KMS-11 (cell line): Measurements from ENCODE around the gene ARHGEF3.

Experiments used
- H2AFZ ChIP-seq: fragments of 200-600 bp; sonication (generic); 2 replicates; pipeline ENCODE4 v1.6.1; 2016; ENCODE audit warnings: antibody characterized with exemption, mixed run types, low read depth
- H3K27ac ChIP-seq: fragments of 200-600 bp; sonication (generic); 2 replicates; pipeline ENCODE4 v1.6.1; 2016; ENCODE audit warnings: mild to moderate bottlenecking, mixed run types
- H3K27me3 ChIP-seq: fragments of 200-600 bp; sonication (generic); 2 replicates; pipeline ENCODE4 v1.6.1; 2017; ENCODE audit warnings: mild to moderate bottlenecking, low read depth, mixed run types, moderate library complexity; ENCODE audit not compliant: insufficient read depth
- H3K36me3 ChIP-seq: fragments of 200-600 bp; sonication (generic); 2 replicates; pipeline ENCODE4 v1.6.1; 2017; ENCODE audit warnings: mild to moderate bottlenecking, mixed run types; ENCODE audit not compliant: insufficient read depth
- H3K4me1 ChIP-seq: fragments of 200-600 bp; sonication (generic); 2 replicates; pipeline ENCODE4 v1.6.1; 2016; ENCODE audit warnings: mild to moderate bottlenecking, low read depth, mixed run types; ENCODE audit not compliant: poor library complexity, severe bottlenecking
- H3K4me2 ChIP-seq: fragments of 200-600 bp; sonication (generic); 2 replicates; pipeline ENCODE4 v1.7.0; 2016; ENCODE audit warnings: mild to moderate bottlenecking, mixed run types
- H3K4me3 ChIP-seq: fragments of 200-600 bp; sonication (generic); IDR thresholded peaks from 2 replicates; pipeline ENCODE4 v1.6.1; 2017; ENCODE audit warnings: low read depth, low read length, mixed read lengths; ENCODE audit not compliant: insufficient read depth
- H3K79me2 ChIP-seq: fragments of 200-600 bp; sonication (generic); 2 replicates; pipeline ENCODE4 v1.6.1; 2016; ENCODE audit warnings: low read depth, mixed run types; ENCODE audit not compliant: insufficient read depth
- H3K9ac ChIP-seq: fragments of 200-600 bp; sonication (generic); 2 replicates; pipeline ENCODE4 v1.6.1; 2016; ENCODE audit warnings: mild to moderate bottlenecking, mixed run types
- H4K20me1 ChIP-seq: fragments of 200-600 bp; sonication (generic); 2 replicates; pipeline ENCODE4 v1.6.1; 2016; ENCODE audit warnings: mild to moderate bottlenecking, mixed run types; ENCODE audit not compliant: insufficient read depth
- TF ChIP-seq, protein P1 (sequence below): fragments of 200-600 bp; sonication (generic); conservative IDR thresholded peaks from 2 replicates; pipeline ENCODE4 v1.6.1; 2017; ENCODE audit warnings: low read depth, mild to moderate bottlenecking, antibody characterized with exemption, low read length, moderate library complexity, mixed read lengths

ARHGEF3 gene

GRCh38 chr3:56839784-56840715 lies 38.3 kb upstream of the ARHGEF3 start:
- Histone ChIP-seq H3K36me3 (no peaks in the 10 kb centered on the region), H2AFZ (no peak overlapping the region), H3K4me2 (no peak overlapping the region), H3K27me3 (no peaks in the 10 kb centered on the region), H3K79me2 (no peaks in the 10 kb centered on the region), H3K27ac (no peak overlapping the region), H3K9ac (no peak overlapping the region), H4K20me1 (no peaks in the 10 kb centered on the region), H3K4me3 (no peak overlapping the region), H3K4me1 (no peaks in the 10 kb centered on the region)
- TF ChIP-seq, protein P1, sequence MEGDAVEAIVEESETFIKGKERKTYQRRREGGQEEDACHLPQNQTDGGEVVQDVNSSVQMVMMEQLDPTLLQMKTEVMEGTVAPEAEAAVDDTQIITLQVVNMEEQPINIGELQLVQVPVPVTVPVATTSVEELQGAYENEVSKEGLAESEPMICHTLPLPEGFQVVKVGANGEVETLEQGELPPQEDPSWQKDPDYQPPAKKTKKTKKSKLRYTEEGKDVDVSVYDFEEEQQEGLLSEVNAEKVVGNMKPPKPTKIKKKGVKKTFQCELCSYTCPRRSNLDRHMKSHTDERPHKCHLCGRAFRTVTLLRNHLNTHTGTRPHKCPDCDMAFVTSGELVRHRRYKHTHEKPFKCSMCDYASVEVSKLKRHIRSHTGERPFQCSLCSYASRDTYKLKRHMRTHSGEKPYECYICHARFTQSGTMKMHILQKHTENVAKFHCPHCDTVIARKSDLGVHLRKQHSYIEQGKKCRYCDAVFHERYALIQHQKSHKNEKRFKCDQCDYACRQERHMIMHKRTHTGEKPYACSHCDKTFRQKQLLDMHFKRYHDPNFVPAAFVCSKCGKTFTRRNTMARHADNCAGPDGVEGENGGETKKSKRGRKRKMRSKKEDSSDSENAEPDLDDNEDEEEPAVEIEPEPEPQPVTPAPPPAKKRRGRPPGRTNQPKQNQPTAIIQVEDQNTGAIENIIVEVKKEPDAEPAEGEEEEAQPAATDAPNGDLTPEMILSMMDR: no peak

GRCh38 chr3:56838448-56838847 lies 36.7 kb upstream of the ARHGEF3 start:
- no peak overlapping the region for H3K27ac ChIP-seq
- no peak overlapping the region for H2AFZ ChIP-seq
- H3K4me2 ChIP-seq: no peak overlapping the region
- H3K79me2 ChIP-seq: no peaks in the 10 kb centered on the region
- no peaks in the 10 kb centered on the region for H3K36me3 ChIP-seq
- no peak overlapping the region for H3K4me3 ChIP-seq
- H3K27me3 ChIP-seq: no peaks in the 10 kb centered on the region
- no peaks in the 10 kb centered on the region for H3K4me1 ChIP-seq
- no peaks in the 10 kb centered on the region for H4K20me1 ChIP-seq
- TF ChIP-seq, protein P1: no peak
- H3K9ac ChIP-seq: no peak overlapping the region

DNA sequence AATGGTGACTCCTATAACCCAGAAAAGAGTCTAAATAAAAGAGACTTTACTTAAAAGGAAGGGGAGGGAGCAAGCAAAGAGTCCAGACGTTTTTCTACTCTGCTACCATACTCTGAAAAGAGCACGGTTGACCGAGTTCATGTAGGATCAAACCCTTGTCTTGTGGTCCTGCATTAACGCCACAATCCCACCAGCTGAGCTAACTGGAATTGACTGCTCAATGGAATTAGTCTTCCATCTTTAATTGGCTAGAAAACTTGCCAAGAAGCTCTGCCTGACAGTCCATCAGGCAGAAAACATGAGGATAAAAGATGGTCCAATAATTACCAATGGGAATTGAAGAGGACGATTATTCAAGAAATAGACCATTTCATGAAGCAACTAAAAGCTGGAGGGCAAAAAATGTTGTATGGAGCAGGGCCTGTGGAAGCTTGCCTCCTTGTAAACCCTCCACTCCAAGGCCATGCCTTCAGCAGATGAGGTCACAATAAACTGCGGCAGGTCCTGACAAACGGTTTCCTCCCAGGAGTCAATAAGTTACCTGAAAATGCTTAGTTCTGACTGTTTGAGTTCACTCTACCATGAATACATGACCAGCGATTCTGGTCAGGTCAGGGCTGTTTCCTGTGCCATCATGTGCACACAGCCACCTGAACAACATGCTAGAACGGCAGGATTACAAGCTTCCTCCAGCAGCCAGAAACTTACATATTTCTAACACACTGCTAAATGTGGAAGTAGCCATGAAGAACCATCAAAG lies 35.6 kb upstream of the ARHGEF3 start:
- Histone ChIP-seq H3K4me2 (no peak overlapping the region), H3K9ac (no peak overlapping the region), H3K27ac (no peak overlapping the region), H3K36me3 (no peaks in the 10 kb centered on the region), H3K4me3 (no peak overlapping the region), H2AFZ (no peak overlapping the region), H3K79me2 (no peaks in the 10 kb centered on the region), H3K27me3 (no peaks in the 10 kb centered on the region), H3K4me1 (no peaks in the 10 kb centered on the region), H4K20me1 (no peaks in the 10 kb centered on the region)
- TF ChIP-seq, protein P1: no peak

DNA sequence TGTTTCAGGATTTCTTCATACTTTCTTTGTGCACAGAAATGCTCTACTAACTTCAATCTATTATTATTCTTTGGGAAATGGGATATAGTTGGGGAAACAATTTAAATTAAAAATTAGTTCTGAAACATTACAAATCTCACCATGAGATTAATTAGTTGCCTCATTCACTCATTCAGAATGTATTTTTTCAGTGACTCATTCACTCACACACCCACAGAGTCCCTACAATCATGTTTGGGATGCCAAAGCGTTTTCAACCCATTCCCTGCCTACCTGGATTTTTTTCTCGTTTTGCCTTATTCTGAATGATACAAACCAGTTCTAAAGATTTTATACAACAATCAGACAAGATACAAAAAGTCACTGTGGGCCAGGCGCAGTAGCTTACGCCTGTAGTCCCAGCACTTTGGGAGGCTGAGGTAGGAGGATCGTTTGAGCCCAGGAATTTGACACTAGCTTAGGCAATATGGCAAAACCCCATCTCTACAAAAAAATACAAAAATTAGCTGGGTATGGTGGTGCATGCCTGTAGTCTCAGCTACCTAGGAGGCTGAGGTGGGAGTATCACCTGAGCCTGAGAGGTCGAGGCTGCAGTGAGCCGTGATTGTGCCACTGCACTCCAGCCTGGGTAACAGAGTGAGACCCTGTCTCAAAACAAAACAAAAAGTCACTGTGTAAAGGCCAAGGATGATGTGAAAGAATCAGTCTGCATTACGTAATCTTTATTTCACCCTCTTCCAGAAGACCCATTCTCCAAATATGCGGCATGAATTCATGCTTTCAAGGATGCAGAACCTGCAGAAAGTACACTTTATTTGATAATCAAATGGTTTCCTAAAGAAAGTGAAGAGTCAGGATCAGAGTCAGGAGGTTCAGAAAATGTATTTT lies 34.8 kb upstream of the ARHGEF3 start:
- Histone ChIP-seq H3K4me3 (no peak overlapping the region), H3K9ac (no peak overlapping the region), H2AFZ (no peak overlapping the region), H3K27me3 (no peaks in the 10 kb centered on the region), H3K27ac (no peak overlapping the region), H3K79me2 (no peaks in the 10 kb centered on the region), H3K4me1 (no peaks in the 10 kb centered on the region), H3K4me2 (no peak overlapping the region), H4K20me1 (no peaks in the 10 kb centered on the region), H3K36me3 (no peaks in the 10 kb centered on the region)
- TF ChIP-seq, protein P1: no peak
